ENCODE data around the gene GCN1. TPM values are rescaled to one million over a fixed set of nuclear protein-coding genes. Genes with fewer than 3 reads are reported as not detected.

The GCN1 gene
- total and polyA plus RNA-seq, 2 of the 8 experiments (the other 6 are each of a cell fraction or from before 2014, with no cell fraction given): 61.4 to 133 TPM

DNA sequence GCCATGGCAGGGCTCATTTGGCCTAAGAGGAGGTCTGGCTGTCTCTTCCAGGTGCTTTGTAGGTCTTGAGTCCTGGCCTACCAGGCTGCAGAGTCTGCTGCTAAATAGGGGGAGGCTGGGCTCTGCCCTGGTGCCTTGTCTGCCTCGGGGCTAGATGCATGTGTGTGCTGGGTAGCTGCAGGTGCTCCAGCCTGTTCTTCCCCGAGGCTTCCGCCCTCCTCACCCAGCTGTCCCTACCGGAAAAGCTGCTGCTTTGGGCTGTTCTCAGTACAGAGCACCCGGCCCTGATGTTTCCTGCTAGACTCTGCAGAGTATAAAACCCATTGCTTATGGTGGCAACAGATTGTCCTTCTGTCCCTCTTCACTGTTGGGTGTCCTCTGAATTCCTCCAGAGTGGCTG is 115.6 kb downstream of the GCN1 start:
- Histone ChIP-seq H2BK20ac (ENCODE audit: low read length) (no peak overlapping the region), H2AFZ (ENCODE audit: low read length) (no peak overlapping the region), H3K14ac (ENCODE audit: insufficient read length) (no peak overlapping the region), H3K18ac (ENCODE audit: extremely low read depth, low read length) (no peak overlapping the region), H3K23ac (ENCODE audit: insufficient read length) (no peak overlapping the region), H3K23me2 (ENCODE audit: low read depth, low read length) (no peaks in the 10 kb centered on the region), H3K4me1 (replicated peaks in 1 of 4; ENCODE audit: control insufficient read depth in 3 of 4, insufficient read depth in 4 of 4, low read length in 3 of 4) (no peaks in the 10 kb centered on the region), H2BK5ac (ENCODE audit: low read depth, low read length) (peak overlapping the region; percentile 12; the same call in 1 of the 2 replicates), H4K20me1 (replicated peaks in 1 of 2; ENCODE audit: control insufficient read depth in 1 of 2, insufficient read depth in 2 of 2, low read length in 2 of 2) (peaks cover 0 to 2% of the 10 kb centered on the region in 2 experiments), H2BK12ac (ENCODE audit: low read depth, low read length) (no peak overlapping the region), H3K9ac (replicated peaks in 1 of 4; ENCODE audit: extremely low read depth in 1 of 4, low read depth in 3 of 4, low read length in 3 of 4) (no peak overlapping the region), H3K79me2 (ENCODE audit: control insufficient read depth in 1 of 2, insufficient read depth in 2 of 2, low read length in 2 of 2) (no peaks in the 10 kb centered on the region), H4K8ac (ENCODE audit: extremely low read depth, insufficient read depth, low read length) (no peak overlapping the region), H3K4me2 (ENCODE audit: insufficient read depth in 1 of 2, low read depth in 2 of 2, low read length in 2 of 2) (no peak overlapping the region), H3K27me3 (replicated peaks in 1 of 4; ENCODE audit: control insufficient read depth in 3 of 4, extremely low read depth in 1 of 4, insufficient read depth in 3 of 4, low read length in 3 of 4) (no peaks in the 10 kb centered on the region), H2BK120ac (replicated peaks; ENCODE audit: low read depth, low read length) (no peak overlapping the region), H3K4ac (replicated peaks; ENCODE audit: insufficient read length, low read depth, low read length) (no peak overlapping the region), H3K4me3 (ENCODE audit: extremely low read depth in 1 of 4, insufficient read depth in 2 of 4, low read depth in 3 of 4, low read length in 4 of 4) (no peak overlapping the region), H3K79me1 (ENCODE audit: low read depth, low read length) (no peaks in the 10 kb centered on the region), H4K91ac (replicated peaks; ENCODE audit: insufficient read length, low read length) (no peak overlapping the region), H3K9me3 (ENCODE audit: insufficient read depth in 2 of 2, low read depth in 1 of 2, low read length in 1 of 2) (no peaks in the 10 kb centered on the region), H3K56ac (replicated peaks; ENCODE audit: insufficient read length, low read depth, low read length) (no peak overlapping the region), H2AK5ac (ENCODE audit: low read depth, low read length) (no peak overlapping the region), H3K36me3 (ENCODE audit: control insufficient read depth in 2 of 4, insufficient read depth in 4 of 4, low read length in 3 of 4) (no peaks in the 10 kb centered on the region), H4K5ac (ENCODE audit: insufficient read length, low read depth, low read length) (no peak overlapping the region), H3K27ac (ENCODE audit: low read depth, low read length) (no peak overlapping the region), H2BK15ac (ENCODE audit: low read length) (no peak overlapping the region)
- no peak for FAIRE-seq
- POLR2A ChIA-PET (ENCODE audit: partially characterized antibody): interaction anchor here (1.0 to 1.7 kb wide), 2 partner anchors 21 to 214 kb away, joined by 3 to 4 read pairs; partner anchors contain the start of gene RNU4-1
- CTCF ChIA-PET (ENCODE audit: partially characterized antibody): interaction anchor here (0.9 to 1.7 kb wide), 6 partner anchors 8 to 120 kb away, joined by 3 to 6 read pairs (median 4); no protein-coding TSS in a partner anchor
- no peak for DNase-seq (ENCODE audit: low read depth in 1 of 2, low spot score in 2 of 2)
- 87% methylated on average over 5 of the region's 5 CpGs; no CpG with 5 or more reads in 1 of the 2 experiments for WGBS, 2 experiments (ENCODE audit: extremely low coverage in 1 of 2, insufficient coverage in 1 of 2, insufficient read length in 1 of 2, insufficient replicate concordance in 2 of 2, low coverage in 1 of 2, low lambda C conversion rate in 2 of 2, missing lambda C conversion rate in 1 of 2)
- TF ChIP-seq KDM4A (IDR thresholded peaks at IDR 0.05; ENCODE audit: low read depth, low read length, severe bottlenecking) (no peak), HDAC2 (IDR thresholded peaks at IDR 0.05; ENCODE audit: borderline replicate concordance in 1 of 2, low read depth in 2 of 2, low read length in 2 of 2) (no peak), CREB1 (IDR thresholded peaks at IDR 0.05) (no peak), TCF12 (IDR thresholded peaks at IDR 0.05; ENCODE audit: low read depth, low read length) (no peak), EZH2 (IDR thresholded peaks at IDR 0.05; ENCODE audit: low read depth, low read length, severe bottlenecking) (no peak), SAP30 (IDR thresholded peaks at IDR 0.05; ENCODE audit: insufficient read depth, insufficient replicate concordance, low read length) (no peak), SP2 (IDR thresholded peaks at IDR 0.05; ENCODE audit: low read length) (no peak), TAF1 (IDR thresholded peaks at IDR 0.05; ENCODE audit: low read depth, low read length) (no peak), NRF1 (IDR thresholded peaks at IDR 0.05; ENCODE audit: low read depth, low read length) (no peak), CTBP2 (IDR thresholded peaks at IDR 0.05; ENCODE audit: borderline replicate concordance, insufficient read depth, insufficient read length, low read length) (no peak), EGR1 (IDR thresholded peaks at IDR 0.05; ENCODE audit: borderline replicate concordance, low read depth, low read length) (no peak)
- TF ChIP-seq, protein P1, sequence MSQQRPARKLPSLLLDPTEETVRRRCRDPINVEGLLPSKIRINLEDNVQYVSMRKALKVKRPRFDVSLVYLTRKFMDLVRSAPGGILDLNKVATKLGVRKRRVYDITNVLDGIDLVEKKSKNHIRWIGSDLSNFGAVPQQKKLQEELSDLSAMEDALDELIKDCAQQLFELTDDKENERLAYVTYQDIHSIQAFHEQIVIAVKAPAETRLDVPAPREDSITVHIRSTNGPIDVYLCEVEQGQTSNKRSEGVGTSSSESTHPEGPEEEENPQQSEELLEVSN (IDR thresholded peaks at IDR 0.05): no peak
- TF ChIP-seq, protein P2, sequence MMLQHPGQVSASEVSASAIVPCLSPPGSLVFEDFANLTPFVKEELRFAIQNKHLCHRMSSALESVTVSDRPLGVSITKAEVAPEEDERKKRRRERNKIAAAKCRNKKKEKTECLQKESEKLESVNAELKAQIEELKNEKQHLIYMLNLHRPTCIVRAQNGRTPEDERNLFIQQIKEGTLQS (IDR thresholded peaks at IDR 0.05; ENCODE audit: insufficient read depth, low read depth, low read length): no peak

Data from H1 (cell line).